NCI-H128 (cell line): ENCODE measurements around the gene GALR3.

Experiments
- DNase-seq: peaks from one replicate; lab custom pipeline; 2025; ENCODE audit not compliant: unreplicated experiment; lab: John Stamatoyannopoulos, UW

The GALR3 gene

GRCh38 chr22:37802310-37803194, 20.6 kb upstream of the GALR3 start:
- DNase-seq = peak; percentile 5

- no peak for DNase-seq
Observed at GRCh38 chr22:37803195-37803638, 20.0 kb upstream of the GALR3 start.

GRCh38 chr22:37803639-37804351, 19.4 kb upstream of the GALR3 start:
- no peak for DNase-seq

- no peak for DNase-seq
Observed at GRCh38 chr22:37804352-37804880, 18.8 kb upstream of the GALR3 start.

GRCh38 chr22:37804881-37805809, 18.0 kb upstream of the GALR3 start:
- DNase-seq = peak; percentile 58

GRCh38 chr22:37805810-37806277, 17.3 kb upstream of the GALR3 start:
- DNase-seq = no peak

- no peak for DNase-seq
Observed at GRCh38 chr22:37806409-37807333, 16.5 kb upstream of the GALR3 start.

GRCh38 chr22:37807410-37808293, 15.5 kb upstream of the GALR3 start, which contains the start of gene GCAT:
GCAT (plus strand) TSS chr22:37807934; CDS start chr22:37807968, 34 bp downstream.
- DNase-seq = peak; percentile 68

GRCh38 chr22:37808294-37808657, 14.9 kb upstream of the GALR3 start:
- no peak for DNase-seq

- no peak for DNase-seq
Observed at GRCh38 chr22:37809672-37810333, 13.4 kb upstream of the GALR3 start.

GRCh38 chr22:37811867-37812266, 11.3 kb upstream of the GALR3 start:
- DNase-seq = no peak

- DNase-seq = no peak
Observed at GRCh38 chr22:37812869-37813678, 10.1 kb upstream of the GALR3 start.

- DNase-seq = no peak
Observed at GRCh38 chr22:37815593-37815992, 7.6 kb upstream of the GALR3 start.

GRCh38 chr22:37816543-37817180, 6.5 kb upstream of the GALR3 start:
- no peak for DNase-seq

- peak; percentile 21 for DNase-seq
Observed at GRCh38 chr22:37817705-37818408, 5.3 kb upstream of the GALR3 start.
